ENCODE measurements around the gene UNC13A.
A peak's percentile ranks its signal among the peaks of the same experiment; 100 is the strongest.

- peak; percentile 89 for TF ChIP-seq POLR2AphosphoS5 (IDR thresholded peaks at IDR 0.05; ENCODE audit: low read depth, low read length)
- TF ChIP-seq FOXP2 (optimal IDR thresholded peaks at IDR 0.05; ENCODE audit: borderline replicate concordance, extremely low read depth, extremely low read length, insufficient read depth) = peak; percentile 74
- peak; percentile 9 to 22; a peak in 1 of 4 replicates for TF ChIP-seq REST (IDR thresholded peaks at IDR 0.05; ENCODE audit: insufficient read depth in 1 of 2, low read depth in 2 of 2, low read length in 2 of 2)
- peak; percentile 90 for TF ChIP-seq TAF1 (IDR thresholded peaks at IDR 0.05; ENCODE audit: borderline replicate concordance, insufficient read depth, low read length)
- peak; percentile 59; the same call in 1 of the 2 replicates for TF ChIP-seq SIN3A (IDR thresholded peaks at IDR 0.05; ENCODE audit: borderline replicate concordance, insufficient read depth, low read length)
Observed at GRCh38 chr19:17718947-17719711, 31.0 kb upstream of the UNC13A start, which contains the start of gene MAP1S.

All from PFSK-1 (cell line).